22Rv1 (cell line): Measurements from ENCODE around the gene C22orf39.

Source experiments
- CTCF ChIP-seq: fragments of 450-650 bp; IDR thresholded peaks from 2 replicates; pipeline ENCODE4 v1.5.1; 2017; ENCODE audit warnings: mild to moderate bottlenecking
- ZFX ChIP-seq: fragments of 450-650 bp; IDR thresholded peaks from 2 replicates; pipeline ENCODE4 v1.6.1; 2017; ENCODE audit warnings: antibody characterized with exemption, borderline replicate concordance

GRCh38 chr22:19429950-19430889 is 17.3 kb downstream of the C22orf39 start:
- TF ChIP-seq CTCF, result no peak; the same call in 1 of the 2 replicates
- TF ChIP-seq ZFX, result no peak
